HepG2 (cell line): ENCODE measurements around the gene ABCB8. TPM values are rescaled to one million over a fixed set of nuclear protein-coding genes. Genes with fewer than 3 reads are reported as not detected.

Experiments
- CHCHD3 ChIP-seq: sonication (generic); formaldehyde crosslinking; IDR thresholded peaks from 2 replicates; pipeline ENCODE4 v1.8.0; 2022; ENCODE audit warnings: mild to moderate bottlenecking, missing genetic modification reagents, moderate library complexity
- GATA4 ChIP-seq: sonication (generic); IDR thresholded peaks from 2 replicates; pipeline ENCODE4 v1.6.1; 2016; ENCODE audit warnings: antibody characterized with exemption, low read depth, borderline replicate concordance
- HNRNPUL1 ChIP-seq: fragments of 200-400 bp; formaldehyde crosslinking; IDR thresholded peaks from 2 replicates; pipeline ENCODE4 v1.6.1; 2017; ENCODE audit warnings: low read depth, mild to moderate bottlenecking, low read length, moderate library complexity
- ISX ChIP-seq: sonication (generic); formaldehyde crosslinking; conservative IDR thresholded peaks from 2 replicates; pipeline ENCODE4 v1.5.0; 2020; ENCODE audit warnings: missing genetic modification reagents
- JUN ChIP-seq: sonication (generic); formaldehyde crosslinking; IDR thresholded peaks from 2 replicates; pipeline ENCODE4 v1.4.0; 2020; ENCODE audit warnings: mild to moderate bottlenecking, missing genetic modification reagents
- LCORL ChIP-seq, 2 experiments: fragments of 450-650 bp in 1 of 2; sonication (generic) in 1 of 2; formaldehyde crosslinking in 1 of 2; IDR thresholded peaks; 2 replicates each; pipeline versions ENCODE4 v1.5.0 to v1.6.1; 2017 to 2020; ENCODE audit warnings: antibody characterized with exemption in 1 of 2, missing genetic modification reagents in 1 of 2
- MAFG ChIP-seq: sonication (generic); formaldehyde crosslinking; IDR thresholded peaks from 2 replicates; pipeline ENCODE4 v1.5.1; 2020; ENCODE audit warnings: mild to moderate bottlenecking, missing genetic modification reagents
- MBNL3 ChIP-seq: fragments of 250-450 bp; sonication (Bioruptor Pico); conservative IDR thresholded peaks from 2 replicates; pipeline ENCODE4 v1.8.0; 2022; ENCODE audit warnings: mild to moderate bottlenecking, inconsistent platforms
- NKX3-1 ChIP-seq: sonication (generic); formaldehyde crosslinking; IDR thresholded peaks from 2 replicates; pipeline ENCODE4 v1.5.0; 2020; ENCODE audit warnings: missing genetic modification reagents
- NRL ChIP-seq: sonication (generic); formaldehyde crosslinking; IDR thresholded peaks from 2 replicates; pipeline ENCODE4 v1.5.0; 2020; ENCODE audit warnings: missing genetic modification reagents, mild to moderate bottlenecking, moderate library complexity, borderline replicate concordance
- RARA ChIP-seq: IDR thresholded peaks from 2 replicates; pipeline ENCODE4 v1.6.1; 2016; ENCODE audit warnings: missing genetic modification reagents, missing compliant biosample characterization
- RFX1 ChIP-seq: fragments of 450-650 bp; IDR thresholded peaks from 2 replicates; pipeline ENCODE4 v1.6.1; 2017
- SKI ChIP-seq: fragments of 450-650 bp; IDR thresholded peaks from one replicate; pipeline ENCODE4 v1.6.1; 2018; ENCODE audit warnings: mild to moderate bottlenecking; ENCODE audit not compliant: partially characterized antibody
- SNRNP70 ChIP-seq: fragments of 200-400 bp; formaldehyde crosslinking; IDR thresholded peaks from 2 replicates; pipeline ENCODE4 v1.6.1; 2017; ENCODE audit warnings: mild to moderate bottlenecking, low read depth, low read length, moderate library complexity
- TCF7L2 ChIP-seq: IDR thresholded peaks from 2 replicates; pipeline ENCODE4 v1.6.1; 2011; ENCODE audit warnings: mild to moderate bottlenecking, low read depth, low read length, moderate library complexity
- ZFP82 ChIP-seq: sonication (generic); formaldehyde crosslinking; IDR thresholded peaks from 2 replicates; pipeline ENCODE4 v1.5.1; 2020; ENCODE audit warnings: mild to moderate bottlenecking, missing genetic modification reagents, borderline replicate concordance
- ZNF34 ChIP-seq: sonication (generic); formaldehyde crosslinking; IDR thresholded peaks from 2 replicates; pipeline ENCODE4 v1.4.0; 2020; ENCODE audit warnings: mild to moderate bottlenecking, missing genetic modification reagents, borderline replicate concordance
- ZNF350 ChIP-seq: sonication (generic); formaldehyde crosslinking; IDR thresholded peaks from 2 replicates; pipeline ENCODE4 v1.4.0; 2020; ENCODE audit warnings: mild to moderate bottlenecking, low read depth, missing genetic modification reagents, borderline replicate concordance
- ZNF496 ChIP-seq: sonication (generic); formaldehyde crosslinking; IDR thresholded peaks from 2 replicates; pipeline ENCODE4 v1.8.1; 2023; ENCODE audit warnings: mild to moderate bottlenecking, moderate library complexity, missing genetic modification reagents; ENCODE audit not compliant: insufficient replicate concordance
- ZNF549 ChIP-seq: sonication (generic); formaldehyde crosslinking; IDR thresholded peaks from 2 replicates; pipeline ENCODE4 v1.5.0; 2020; ENCODE audit warnings: missing genetic modification reagents
- ZNF563 ChIP-seq: sonication (generic); formaldehyde crosslinking; IDR thresholded peaks from 2 replicates; pipeline ENCODE4 v1.8.0; 2022; ENCODE audit warnings: mild to moderate bottlenecking, moderate library complexity, missing genetic modification reagents
- ZNF570 ChIP-seq: sonication (generic); formaldehyde crosslinking; IDR thresholded peaks from 2 replicates; pipeline ENCODE4 v1.4.0; 2020; ENCODE audit warnings: mild to moderate bottlenecking, missing genetic modification reagents, borderline replicate concordance
- ZNF724P ChIP-seq: sonication (generic); formaldehyde crosslinking; IDR thresholded peaks from 2 replicates; pipeline ENCODE4 v1.8.0; 2022; ENCODE audit warnings: missing genetic modification reagents, borderline replicate concordance
- polyA plus RNA-seq, 8 experiments: library from polyadenylated mRNA; depleted of rRNA in 3 of 8; stranded (reverse) in 7 of 8; unstranded in 1 of 8; fragments of >200 nt; fragmentation: Illumina TruSeq in 4 of 8; extraction: Trizol in 4 of 8; gene quantifications; 2 replicates each; pipeline versions ENCODE4 v1.2.1 to v1.2.3, GENCODE V29; 2011 to 2016; ENCODE audit warnings: low read depth in 4 of 8, missing spikeins in 1 of 8, mixed read lengths in 1 of 8; ENCODE audit not compliant: insufficient read depth in 1 of 8
- total RNA-seq, 5 experiments: library from RNA; depleted of rRNA; stranded (reverse); fragments of >200 nt; fragmentation: Illumina TruSeq; extraction: Trizol; gene quantifications; 2 replicates each; pipeline ENCODE4 v1.2.3, GENCODE V29; 2016; ENCODE audit warnings: low read depth in 1 of 5
- TF ChIP-seq, protein P1 (sequence below), 2 experiments: sonication (generic) in 1 of 2; formaldehyde crosslinking in 1 of 2; IDR thresholded peaks; 2 replicates each; pipeline versions ENCODE4 v1.4.0 to v1.6.1; 2016 to 2020; ENCODE audit warnings: borderline replicate concordance in 1 of 2, low read depth in 1 of 2, mild to moderate bottlenecking in 1 of 2, missing genetic modification reagents in 1 of 2
- TF ChIP-seq, protein P2 (sequence below): sonication (generic); formaldehyde crosslinking; IDR thresholded peaks from 2 replicates; pipeline ENCODE4 v1.8.0; 2022; ENCODE audit warnings: missing genetic modification reagents, mild to moderate bottlenecking, moderate library complexity, borderline replicate concordance

ABCB8 gene
- total and polyA plus RNA-seq, 2 of the 13 experiments (the other 11 are each of a cell fraction or from before 2014, with no cell fraction given): 6.6 to 16.7 TPM

DNA sequence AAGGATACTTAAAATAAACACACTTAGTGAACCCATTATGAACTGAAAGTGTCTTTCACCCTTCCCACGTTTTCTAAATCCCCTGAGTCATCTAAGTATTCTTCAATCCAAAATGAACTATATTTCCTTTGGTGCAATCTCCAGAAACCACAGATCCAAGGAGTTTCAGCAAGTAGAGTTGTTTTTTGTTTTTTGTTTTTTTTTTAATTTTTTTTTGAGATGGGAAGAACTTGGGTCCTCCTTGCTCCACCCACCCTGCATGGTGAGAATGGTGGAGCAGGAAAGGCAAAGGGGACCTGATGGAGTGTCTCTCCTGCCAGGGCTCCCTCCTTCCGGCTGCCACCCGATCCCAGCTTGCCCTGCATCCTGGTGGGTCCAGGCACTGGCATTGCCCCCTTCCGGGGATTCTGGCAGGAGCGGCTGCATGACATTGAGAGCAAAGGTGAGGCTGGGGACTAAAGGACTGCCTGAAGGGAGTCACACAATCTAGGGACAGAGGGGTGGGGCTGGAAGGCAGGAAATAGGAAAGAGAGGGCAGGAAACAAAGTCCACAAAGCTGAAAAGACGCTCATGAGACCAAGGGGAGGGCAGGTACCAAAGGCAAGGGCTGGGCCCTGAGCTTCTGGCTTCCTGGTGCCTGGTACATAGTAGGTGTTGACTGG lies 16.1 kb upstream of the ABCB8 start (continued):
- TF ChIP-seq ZNF724P (CRISPR knock-in tag) (no peak), SNRNP70 (no peak), GATA4 (no peak), RARA (CRISPR knock-in tag) (peak; percentile 41; the same call in 1 of the 2 replicates), HNRNPUL1 (no peak), MAFG (no peak), TCF7L2 (no peak), JUN (no peak), ZNF34 (no peak), ZFP82 (CRISPR knock-in tag) (no peak), LCORL (IDR thresholded peaks at IDR 0.05) (no peak), LCORL (CRISPR knock-in tag; IDR thresholded peaks at IDR 0.05) (peak; percentile 43; the same call in 1 of the 2 replicates), MBNL3 (CRISPR knock-in tag) (no peak), ZNF350 (CRISPR knock-in tag) (no peak), ZNF549 (CRISPR knock-in tag) (no peak), ZNF496 (no peak), NKX3-1 (CRISPR knock-in tag) (0 out of 2 replicates have a peak, but pooled peaks have one; percentile 51), NRL (CRISPR knock-in tag) (0 out of 2 replicates have a peak, but pooled peaks have one; percentile 16), CHCHD3 (CRISPR knock-in tag) (no peak), ZNF570 (CRISPR knock-in tag) (no peak), RFX1 (no peak), ZNF563 (CRISPR knock-in tag) (no peak; the same call in 1 of the 2 replicates), ISX (no peak), SKI (no peak)
- TF ChIP-seq, protein P1, sequence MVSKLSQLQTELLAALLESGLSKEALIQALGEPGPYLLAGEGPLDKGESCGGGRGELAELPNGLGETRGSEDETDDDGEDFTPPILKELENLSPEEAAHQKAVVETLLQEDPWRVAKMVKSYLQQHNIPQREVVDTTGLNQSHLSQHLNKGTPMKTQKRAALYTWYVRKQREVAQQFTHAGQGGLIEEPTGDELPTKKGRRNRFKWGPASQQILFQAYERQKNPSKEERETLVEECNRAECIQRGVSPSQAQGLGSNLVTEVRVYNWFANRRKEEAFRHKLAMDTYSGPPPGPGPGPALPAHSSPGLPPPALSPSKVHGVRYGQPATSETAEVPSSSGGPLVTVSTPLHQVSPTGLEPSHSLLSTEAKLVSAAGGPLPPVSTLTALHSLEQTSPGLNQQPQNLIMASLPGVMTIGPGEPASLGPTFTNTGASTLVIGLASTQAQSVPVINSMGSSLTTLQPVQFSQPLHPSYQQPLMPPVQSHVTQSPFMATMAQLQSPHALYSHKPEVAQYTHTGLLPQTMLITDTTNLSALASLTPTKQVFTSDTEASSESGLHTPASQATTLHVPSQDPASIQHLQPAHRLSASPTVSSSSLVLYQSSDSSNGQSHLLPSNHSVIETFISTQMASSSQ (IDR thresholded peaks at IDR 0.05; ENCODE audit: low read depth): no peak
- TF ChIP-seq, protein P1 (CRISPR knock-in tag; IDR thresholded peaks at IDR 0.05; ENCODE audit: borderline replicate concordance): no peak
- TF ChIP-seq, protein P2, sequence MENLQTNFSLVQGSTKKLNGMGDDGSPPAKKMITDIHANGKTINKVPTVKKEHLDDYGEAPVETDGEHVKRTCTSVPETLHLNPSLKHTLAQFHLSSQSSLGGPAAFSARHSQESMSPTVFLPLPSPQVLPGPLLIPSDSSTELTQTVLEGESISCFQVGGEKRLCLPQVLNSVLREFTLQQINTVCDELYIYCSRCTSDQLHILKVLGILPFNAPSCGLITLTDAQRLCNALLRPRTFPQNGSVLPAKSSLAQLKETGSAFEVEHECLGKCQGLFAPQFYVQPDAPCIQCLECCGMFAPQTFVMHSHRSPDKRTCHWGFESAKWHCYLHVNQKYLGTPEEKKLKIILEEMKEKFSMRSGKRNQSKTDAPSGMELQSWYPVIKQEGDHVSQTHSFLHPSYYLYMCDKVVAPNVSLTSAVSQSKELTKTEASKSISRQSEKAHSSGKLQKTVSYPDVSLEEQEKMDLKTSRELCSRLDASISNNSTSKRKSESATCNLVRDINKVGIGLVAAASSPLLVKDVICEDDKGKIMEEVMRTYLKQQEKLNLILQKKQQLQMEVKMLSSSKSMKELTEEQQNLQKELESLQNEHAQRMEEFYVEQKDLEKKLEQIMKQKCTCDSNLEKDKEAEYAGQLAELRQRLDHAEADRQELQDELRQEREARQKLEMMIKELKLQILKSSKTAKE (CRISPR knock-in tag): no peak
